Fibroblast of mammary gland (primary cell): ENCODE measurements around the gene NFRKB.

ENCODE experiments used
- DNase-seq: peaks from one replicate; pipeline ENCODE4 v3.0.0-alpha.2; 2010; ENCODE audit warnings: low read depth
- H3K4me3 ChIP-seq: 2 replicates; pipeline ENCODE4 v1.5.1; 2011; ENCODE audit warnings: low read depth, mild to moderate bottlenecking, low read length, moderate library complexity; ENCODE audit not compliant: control insufficient read depth
- CTCF ChIP-seq: conservative IDR thresholded peaks from 2 replicates; pipeline ENCODE4 v1.5.1; 2011; ENCODE audit warnings: low read depth, low read length, inconsistent platforms; ENCODE audit not compliant: control insufficient read depth, insufficient read depth

The NFRKB gene

GRCh38 chr11:129935723-129936122 is 40.3 kb upstream of the NFRKB start:
- no peak for TF ChIP-seq CTCF
- no peak for DNase-seq
- H3K4me3 ChIP-seq: no peak overlapping the region

- H3K4me3 ChIP-seq: no peak overlapping the region
- no peak for TF ChIP-seq CTCF
- no peak for DNase-seq
These were observed 38.5 kb upstream of the NFRKB start for GRCh38 chr11:129933891-129934290.

GRCh38 chr11:129933262-129933661 is 37.9 kb upstream of the NFRKB start:
- TF ChIP-seq CTCF: no peak
- DNase-seq: no peak
- no peak overlapping the region for H3K4me3 ChIP-seq

- no peak for TF ChIP-seq CTCF
- DNase-seq: no peak
These were observed 37.1 kb upstream of the NFRKB start for GRCh38 chr11:129932381-129933067.

GRCh38 chr11:129930743-129931142 is 35.4 kb upstream of the NFRKB start:
- H3K4me3 ChIP-seq: no peak overlapping the region
- no peak for TF ChIP-seq CTCF
- no peak for DNase-seq

More at GRCh38 chr11:129932381-129933067, 37.1 kb upstream of the NFRKB start:
- H3K4me3 ChIP-seq: no peak overlapping the region

- no peak for TF ChIP-seq CTCF
- no peak overlapping the region for H3K4me3 ChIP-seq
- peak; percentile 16 for DNase-seq
These were observed 34.9 kb upstream of the NFRKB start for GRCh38 chr11:129930296-129930695.
